Fibroblast of skin of scalp (primary cell): Measurements from ENCODE around the gene PPM1D. TPM values are rescaled to one million over a fixed set of nuclear protein-coding genes. Genes with fewer than 3 reads are reported as not detected.
"Not testable (repeated sequence)": the region's sequence is repeated elsewhere in the genome, so short reads cannot be mapped to it uniquely, and the experiment has no call there.

Source experiments
- DNase-seq: peaks from one replicate; pipeline ENCODE4 v3.0.0-alpha.2; 2013
- polyA plus RNA-seq, 2 experiments: library from polyadenylated mRNA; unstranded; fragments of 120-200 nt; gene quantifications; one replicate each; pipeline ENCODE4 v1.2.1, GENCODE V29; 2013; ENCODE audit not compliant: insufficient read length in 2 of 2

The PPM1D gene
- polyA plus RNA-seq (2013, experiment 1 of 2; ENCODE audit: insufficient read length): 7.1 TPM
- 8.3 TPM for polyA plus RNA-seq (2013, experiment 2 of 2; ENCODE audit: insufficient read length)

DNA sequence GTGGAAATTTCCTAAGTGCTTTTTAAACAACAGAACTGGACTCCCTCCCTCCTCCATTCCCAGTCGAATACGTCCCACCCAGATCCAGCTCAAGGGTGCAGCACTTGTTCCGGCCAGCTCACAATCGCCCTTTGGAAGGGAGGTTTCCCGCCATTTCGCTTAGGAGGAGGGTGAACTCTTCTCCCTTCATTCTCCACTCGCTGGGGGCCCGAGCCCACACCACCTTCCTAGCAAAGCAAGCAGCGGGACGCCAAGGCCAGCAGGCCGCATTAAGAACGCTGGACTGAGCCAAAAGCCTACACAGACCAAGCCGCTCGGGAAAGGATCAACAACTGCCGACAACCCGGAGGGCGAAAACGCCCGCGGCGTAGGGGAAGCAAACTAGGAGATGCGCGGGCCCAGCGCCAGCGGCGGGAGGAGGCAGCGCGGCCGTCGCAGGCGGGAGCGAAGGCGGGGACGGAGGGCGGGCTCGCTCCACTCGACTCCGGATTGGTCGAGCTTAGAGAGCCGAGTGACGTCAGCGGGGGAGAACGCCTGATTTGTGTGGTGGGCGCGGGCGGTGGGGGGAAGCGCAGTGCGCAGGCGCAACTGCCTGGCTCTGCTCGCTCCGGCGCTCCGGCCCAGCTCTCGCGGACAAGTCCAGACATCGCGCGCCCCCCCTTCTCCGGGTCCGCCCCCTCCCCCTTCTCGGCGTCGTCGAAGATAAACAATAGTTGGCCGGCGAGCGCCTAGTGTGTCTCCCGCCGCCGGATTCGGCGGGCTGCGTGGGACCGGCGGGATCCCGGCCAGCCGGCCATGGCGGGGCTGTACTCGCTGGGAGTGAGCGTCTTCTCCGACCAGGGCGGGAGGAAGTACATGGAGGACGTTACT lies at the start of gene PPM1D:
Gene PPM1D (plus strand): TSS at position 574 of the 870 bp plus-strand sequence. CDS start 222 bp downstream, at position 796.
- peak; percentile 99 for DNase-seq

DNA sequence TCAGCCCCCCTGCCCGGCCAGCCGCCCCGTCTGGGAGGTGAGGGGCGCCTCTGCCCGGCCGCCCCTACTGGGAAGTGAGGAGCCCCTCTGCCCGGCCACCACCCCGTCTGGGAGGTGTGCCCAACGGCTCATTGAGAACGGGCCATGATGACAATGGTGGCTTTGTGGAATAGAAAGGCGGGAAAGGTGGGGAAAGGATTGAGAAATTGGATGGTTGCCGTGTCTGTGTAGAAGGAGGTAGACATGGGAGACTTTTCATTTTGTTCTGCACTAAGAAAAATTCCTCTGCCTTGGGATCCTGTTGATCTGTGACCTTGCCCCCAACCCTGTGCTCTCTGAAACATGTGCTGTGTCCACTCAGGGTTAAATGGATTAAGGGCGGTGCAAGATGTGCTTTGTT lies 47.7 kb upstream of the PPM1D start:
- not testable (repeated sequence) for DNase-seq

DNA sequence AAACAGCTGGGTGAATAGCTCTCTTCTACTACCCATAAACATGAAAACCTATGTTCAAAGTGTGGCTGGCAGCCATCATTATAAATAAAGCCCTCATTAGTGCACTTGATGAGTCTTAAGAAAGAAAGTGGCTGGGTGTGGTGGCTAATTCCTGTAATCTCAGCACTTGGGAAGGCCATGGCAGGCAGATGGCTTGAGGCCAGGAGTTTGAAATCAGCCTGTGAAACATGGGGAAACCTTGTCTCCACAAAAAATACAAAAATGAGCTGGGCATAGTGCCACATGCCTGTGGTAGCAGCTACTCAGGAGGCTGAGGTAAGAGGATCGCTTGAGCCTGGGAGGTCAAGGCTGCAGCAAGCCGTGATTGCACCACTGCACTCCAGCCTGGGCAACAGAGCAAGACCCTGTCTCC lies 45.6 kb upstream of the PPM1D start:
- peak; percentile 90 for DNase-seq

DNA sequence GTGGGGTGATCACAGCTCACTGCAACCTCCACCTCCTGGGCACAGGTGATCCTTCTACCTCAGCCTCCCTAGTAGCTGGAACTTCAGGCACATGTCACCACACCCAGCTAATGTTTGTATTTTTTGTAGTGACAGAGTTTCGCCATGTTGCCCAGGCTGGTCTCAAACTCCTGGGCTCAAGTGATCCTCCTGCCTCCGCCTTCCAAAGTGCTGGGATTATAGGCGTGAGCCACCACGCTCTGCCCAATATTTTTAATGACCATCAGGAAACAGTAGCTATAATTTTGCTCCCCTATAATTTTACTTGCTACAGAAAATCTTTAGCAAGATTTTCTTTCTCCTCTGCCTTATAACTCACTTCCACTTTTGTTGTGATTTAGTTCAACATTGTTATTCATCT lies 44.2 kb upstream of the PPM1D start:
- no peak for DNase-seq

DNA sequence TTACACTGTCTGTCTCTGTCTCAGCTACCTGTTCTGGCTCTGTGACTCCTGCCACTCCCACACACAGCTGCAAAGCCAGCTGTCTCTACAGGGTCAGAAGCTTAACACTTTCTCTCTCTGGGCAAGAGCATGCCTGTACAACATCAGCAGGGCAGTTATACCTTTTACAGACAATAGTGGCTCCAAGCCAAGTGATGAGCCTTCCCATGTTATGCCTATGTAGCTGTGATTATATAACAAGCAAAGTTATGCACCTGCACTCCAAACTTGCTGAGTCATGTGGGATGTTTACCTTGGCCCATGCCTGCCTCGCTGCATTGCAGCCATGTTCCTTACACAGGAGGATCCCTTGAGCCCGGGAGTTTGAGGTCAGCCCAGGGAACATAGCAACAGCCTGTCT lies 42.2 kb upstream of the PPM1D start:
- DNase-seq: no peak

DNA sequence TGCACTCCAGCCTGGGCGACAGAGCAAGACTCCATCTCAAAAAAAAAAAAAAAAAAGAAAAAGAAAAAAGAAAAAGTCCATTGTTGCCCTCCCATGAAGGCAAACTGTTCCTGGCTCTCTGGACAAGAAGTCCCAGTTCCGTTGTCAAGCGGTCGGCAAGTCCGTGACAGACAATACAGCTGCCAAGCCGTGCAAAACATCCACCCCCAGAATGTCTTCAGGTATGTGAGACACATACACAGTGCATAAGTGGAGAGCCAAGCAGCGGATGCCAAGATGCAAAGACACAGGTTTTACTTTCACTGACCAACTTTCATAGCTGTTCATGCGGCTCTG lies 40.4 kb upstream of the PPM1D start:
- no peak for DNase-seq

DNA sequence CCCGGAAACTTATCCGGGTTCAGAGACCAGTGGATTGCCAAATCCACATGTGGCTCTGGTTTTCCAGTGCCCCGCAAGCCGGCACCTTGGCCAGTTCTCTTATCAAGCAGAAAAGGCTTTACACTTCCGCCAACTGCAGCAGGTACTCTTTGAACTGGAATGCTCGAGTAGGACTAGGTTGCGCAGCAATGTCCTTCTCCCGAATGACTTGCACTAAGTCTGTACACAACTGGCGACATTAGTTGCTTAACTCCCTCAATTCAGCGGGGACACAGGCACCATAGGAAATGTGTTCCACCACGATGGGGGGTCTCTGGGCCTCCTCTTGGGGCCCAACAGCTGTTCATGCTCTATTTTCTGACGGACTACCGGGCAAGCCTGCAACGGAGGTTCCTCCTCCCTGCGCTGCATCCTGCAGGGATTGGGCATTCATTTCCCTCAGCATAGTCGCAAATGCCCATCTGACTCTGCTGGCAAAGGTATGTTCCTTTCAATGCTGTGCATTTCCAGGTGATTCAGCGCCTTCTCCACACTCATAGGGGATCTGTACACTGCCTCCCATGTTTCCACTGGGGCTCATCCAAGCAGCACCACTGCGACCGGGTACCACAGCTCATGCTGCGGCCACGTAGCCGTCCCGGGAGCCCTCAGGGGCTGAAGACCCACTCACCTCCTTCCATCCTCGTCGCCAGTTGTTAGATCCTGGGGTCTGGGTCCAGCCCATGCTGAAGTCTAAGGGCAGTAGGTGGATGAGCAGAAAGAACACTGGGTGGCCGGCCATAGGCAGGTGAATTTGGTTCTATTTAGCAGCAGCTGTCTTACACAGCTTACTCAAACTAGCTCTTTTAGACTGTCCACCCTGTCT lies 39.8 kb upstream of the PPM1D start:
- DNase-seq: no peak

DNA sequence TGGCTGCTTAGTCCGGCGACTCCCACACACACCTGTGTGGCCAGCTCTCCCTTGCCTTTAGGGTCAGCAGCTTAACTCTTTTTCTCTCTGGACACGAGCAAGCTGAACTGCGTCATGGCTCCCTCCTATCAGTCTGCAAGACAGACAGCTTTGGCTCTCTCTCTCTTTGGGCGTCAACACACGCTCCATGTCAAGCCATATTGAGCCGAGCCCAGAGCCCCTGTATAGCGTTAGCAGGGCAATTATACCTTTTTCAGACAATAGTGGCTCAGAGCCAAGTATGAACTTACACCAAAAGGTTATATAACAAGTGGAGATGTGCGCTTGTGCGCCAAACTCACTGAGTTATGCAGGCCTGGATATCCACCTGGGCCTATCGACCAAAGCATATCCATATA lies 39.1 kb upstream of the PPM1D start:
- no peak for DNase-seq

DNA sequence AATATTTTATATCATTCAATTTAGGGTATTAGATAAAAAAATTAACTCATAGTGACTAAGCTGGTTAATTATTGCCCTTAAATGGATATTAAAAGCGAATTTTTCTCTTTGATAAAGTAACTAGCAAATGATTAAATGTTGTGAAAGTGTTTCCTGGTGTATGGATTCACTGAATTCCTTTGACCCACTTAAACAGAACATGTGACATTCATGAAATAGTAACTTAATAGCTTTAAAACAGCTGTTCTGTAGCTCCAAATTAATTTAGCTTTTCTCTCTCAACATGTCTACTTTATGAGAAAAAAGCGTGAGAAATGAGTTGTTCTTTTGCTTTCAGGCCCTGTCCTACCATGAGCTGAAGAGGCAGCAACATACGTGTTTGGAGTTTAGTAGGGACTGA lies 37.6 kb upstream of the PPM1D start:
- DNase-seq: no peak

DNA sequence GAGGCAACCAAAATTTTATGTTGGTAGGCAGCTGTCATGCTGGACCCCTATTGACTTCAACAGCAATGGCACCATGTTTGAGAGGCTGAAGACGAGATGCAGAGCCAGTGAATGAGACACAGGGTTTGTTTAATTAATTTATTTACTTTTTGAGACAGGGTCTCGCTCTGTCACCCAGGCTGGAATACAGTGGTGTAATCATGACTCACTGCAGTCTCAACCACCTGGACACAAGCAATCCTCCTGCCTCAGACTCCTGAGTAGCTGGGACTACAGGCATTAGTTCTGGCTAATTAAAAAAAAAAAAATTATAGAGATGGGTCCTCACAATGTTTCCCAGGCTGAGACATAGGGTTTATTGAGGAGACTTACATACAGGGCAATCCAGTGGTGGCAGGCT lies 36.2 kb upstream of the PPM1D start:
- no peak for DNase-seq

DNA sequence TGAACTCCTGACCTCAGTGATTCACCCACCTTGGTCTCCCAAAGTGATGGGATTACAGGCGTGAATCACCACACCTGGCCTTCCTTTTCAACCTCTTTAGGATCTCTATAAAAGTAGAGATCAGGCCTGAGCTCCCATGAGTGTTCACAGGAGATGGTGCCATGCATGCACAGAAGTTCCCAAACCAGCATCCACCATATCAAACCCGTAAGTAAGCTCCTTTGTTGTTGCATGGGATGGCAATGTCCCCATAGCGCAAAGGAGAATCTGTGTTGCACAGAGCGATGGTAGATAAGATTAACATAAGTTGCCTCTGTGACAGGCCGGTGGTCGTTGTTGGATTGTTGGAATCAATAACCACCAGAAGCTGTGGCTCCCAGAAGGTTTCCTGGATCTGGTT lies 34.8 kb upstream of the PPM1D start:
- no peak for DNase-seq

DNA sequence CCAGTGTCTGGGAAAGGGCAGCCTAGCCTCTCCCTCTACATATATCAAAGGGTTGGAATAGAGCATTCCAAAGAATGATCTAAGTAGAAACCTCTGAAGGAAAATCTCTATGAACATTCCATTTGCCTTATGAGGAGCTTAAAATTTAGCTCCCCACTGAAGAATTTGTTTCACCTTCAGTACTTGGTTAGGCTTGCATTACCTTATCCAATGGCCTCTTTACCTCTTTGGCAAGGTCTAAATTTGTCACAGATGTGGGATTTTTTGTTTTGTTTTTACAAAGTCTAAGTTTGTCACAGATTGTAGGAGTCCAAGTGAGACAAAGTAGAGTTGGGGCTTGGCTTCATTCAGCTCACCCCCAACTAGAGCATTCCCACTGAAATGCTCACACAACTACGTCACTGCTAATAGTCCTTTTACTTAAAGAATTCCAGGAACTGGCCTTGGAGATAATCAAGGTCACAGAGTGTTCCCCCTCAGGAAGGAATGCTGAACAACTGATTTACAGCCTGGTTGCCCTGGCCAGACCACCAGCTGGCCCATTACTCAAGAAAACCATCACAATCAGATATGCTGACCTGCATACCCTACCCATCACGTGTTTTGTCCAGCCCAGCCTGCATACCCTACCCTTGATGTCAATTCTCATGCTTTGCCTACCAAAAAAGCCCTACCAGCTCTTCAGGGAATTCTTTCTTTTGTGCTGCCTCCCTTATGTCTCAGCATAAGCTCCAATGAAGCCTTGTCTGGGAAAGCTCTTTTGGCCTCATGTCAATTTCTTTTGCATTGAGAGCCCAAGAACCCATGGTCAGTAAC lies 26.5 kb upstream of the PPM1D start:
- peak; percentile 77 for DNase-seq

DNA sequence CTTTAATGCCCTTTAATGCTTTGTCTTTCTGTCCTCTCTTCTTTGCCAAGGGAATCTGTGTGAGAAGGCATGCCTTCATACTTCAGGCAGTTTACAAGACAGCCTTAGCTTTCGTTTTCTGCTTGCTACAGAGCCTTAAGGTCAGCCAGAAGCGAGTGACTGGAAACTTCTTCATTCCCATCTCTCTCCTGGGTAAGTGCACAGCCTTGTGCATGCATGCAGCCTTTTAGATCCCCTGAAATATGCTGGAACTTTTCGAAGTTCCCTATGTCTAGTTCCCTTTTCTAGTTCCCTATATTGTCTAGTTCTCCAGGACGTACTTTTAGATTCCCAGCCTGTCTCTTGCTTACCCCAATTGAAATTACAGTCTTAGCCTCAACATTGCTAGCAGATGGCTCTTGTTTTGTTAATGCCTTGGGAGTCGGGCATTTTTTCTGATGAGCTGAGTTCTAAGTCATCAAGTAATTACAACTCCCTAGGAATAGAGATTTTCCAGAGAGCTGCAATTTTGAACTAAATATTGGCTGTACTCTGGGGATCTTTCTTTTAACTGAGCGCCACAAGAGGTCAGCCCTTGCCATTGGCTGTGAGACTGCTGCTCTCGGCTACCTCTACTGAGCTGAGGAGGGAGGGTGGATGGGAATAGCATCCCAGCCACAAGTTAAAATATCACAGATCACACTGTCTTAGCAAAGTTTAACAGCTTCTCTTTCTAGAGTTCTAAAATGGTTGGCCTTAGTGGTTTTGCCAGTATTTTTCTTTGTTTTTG lies 22.7 kb upstream of the PPM1D start:
- DNase-seq: peak; percentile 48

DNA sequence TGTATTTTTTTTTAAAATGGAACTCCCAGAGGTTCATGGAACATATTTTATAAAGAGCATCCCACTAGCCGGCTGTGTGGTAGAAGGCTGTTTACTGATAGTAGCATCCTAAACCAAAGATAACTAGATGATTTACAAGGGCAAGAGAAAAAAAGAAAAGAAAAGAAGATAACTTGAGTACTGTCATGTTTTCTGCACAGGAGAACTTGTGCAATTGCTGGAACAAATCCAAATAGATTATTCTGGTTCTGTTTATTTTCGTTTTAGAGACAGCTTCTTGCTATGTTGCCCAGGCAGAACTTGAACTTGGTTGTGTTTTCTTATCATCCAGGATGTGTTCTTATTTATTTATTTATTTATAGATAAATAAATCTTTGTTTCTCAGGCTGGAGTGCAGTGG lies 20.9 kb upstream of the PPM1D start:
- peak; percentile 5 for DNase-seq

DNA sequence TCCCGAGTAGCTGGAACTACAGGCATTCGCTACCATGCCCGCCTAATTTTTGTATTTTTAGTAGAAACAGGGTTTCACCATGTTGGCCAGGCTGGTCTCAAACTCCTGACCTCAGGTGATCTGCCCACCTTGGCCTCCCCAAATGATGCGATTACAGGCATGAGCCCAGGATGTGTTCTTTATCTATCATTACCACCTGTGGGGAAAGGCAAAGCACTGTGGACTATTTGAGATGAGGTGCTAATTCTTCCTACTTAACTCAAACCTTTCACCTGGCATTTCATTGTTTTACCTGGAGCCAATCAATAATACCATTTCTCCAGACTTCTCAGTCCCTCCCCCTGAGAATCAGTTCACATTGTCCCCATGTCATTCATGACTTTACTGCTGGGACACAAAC lies 20.4 kb upstream of the PPM1D start:
- DNase-seq: no peak

DNA sequence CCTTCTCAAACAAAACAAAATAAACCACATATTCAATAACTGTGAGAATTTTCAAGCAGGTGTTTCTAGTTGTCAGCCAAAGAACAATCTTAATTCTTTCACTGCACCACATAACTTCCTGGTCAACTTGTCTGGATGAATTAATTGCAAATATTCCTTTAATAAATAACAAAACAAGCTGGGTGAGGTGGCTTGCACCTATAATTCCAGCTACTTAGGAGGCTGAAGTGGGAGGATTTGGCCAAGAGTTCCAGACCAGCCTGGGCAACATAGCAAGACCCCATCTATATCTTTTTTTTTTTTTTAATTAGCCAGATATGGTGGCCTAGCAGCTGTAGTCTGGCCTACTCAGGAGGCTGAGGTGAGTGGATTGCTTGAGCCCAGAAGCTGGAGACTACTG lies 17.0 kb upstream of the PPM1D start:
- DNase-seq: no peak

DNA sequence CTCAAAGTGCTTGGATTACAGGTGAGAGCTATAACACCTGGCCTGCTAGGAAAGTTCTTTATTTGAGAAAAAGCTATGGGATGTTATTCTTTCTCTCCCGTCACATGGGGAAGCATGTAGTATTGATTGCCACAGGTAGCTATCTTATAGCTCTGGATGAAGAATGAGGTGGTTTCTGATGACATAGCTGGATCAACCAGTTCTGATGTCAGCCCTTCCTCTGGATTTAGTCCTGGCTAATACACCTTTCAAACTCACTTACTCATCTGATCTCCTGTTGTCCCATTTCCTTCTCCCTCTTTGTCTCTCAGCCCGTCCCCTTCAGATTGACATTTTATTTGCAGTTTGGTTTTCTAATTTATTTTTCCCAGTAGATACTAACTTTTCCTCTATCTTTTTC lies 14.1 kb upstream of the PPM1D start:
- DNase-seq: no peak

DNA sequence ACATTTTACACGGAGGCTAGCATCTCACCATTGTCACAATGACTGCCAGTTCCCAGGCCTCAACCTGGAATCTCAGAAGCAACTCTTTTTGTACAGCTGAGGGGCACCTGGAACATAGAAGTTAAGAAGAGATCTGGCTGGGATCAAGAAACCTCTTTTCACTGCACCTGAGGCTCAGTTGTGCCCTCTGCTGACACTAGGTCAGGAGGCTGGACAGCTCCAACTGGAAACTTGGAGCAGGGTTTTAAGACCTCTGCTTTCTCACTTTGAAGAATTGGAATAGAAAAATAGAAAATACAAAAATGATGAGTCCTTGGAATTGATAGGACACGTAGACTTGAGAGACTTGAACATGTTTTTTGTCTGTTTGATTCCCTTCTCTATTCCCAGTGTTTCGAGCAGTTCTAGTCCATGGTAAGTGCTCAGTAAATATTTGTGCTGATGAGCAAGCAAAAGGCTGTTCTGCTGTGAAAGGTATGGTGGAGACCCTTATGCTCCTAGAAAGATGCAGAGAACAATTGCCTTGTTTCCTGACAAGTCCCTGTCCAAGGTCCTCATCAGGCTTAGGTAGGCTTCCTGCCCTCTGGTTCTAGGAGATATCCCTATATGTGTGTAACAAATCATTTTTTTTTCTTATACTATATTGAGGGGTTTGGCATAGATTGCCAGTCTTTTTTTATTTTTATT lies 13.6 kb upstream of the PPM1D start:
- no peak for DNase-seq

DNA sequence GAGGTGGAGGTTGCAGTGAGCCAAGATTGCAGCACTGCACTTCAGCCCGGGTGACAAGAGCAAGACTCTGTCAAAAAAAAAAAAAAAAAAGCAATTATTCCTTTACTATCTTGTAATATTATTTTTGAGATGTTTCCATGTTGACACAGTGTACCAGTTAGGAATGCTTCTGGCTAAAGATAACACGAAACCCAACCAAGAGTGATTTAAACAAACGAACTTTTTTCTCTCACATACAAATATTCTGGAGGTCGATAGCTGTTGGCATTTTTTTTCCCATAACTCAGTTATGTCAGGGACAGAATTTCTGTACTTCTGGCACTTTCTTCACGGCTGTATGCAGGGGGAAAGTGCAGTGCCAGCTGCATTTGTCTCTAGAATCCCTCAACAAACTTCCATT lies 9.9 kb upstream of the PPM1D start:
- no peak for DNase-seq

DNA sequence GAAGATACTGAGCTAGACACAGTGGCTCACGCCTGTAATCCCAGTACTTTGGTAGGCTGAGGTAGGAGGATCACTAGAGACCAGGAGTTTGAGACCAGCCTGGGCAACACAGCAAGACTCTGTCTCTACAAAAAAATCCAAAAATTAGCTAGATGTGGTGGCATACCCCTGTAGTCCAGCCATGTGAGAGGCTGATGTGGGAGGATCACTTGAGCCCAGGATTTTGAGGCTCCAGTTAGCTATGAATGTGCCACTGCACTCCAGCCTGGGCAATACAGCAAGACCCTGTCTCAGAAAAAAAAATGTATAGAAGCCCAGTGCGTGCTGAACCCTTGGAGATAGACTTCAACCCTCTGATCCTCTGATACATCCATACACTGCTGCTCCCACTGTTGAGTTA lies 7.2 kb upstream of the PPM1D start:
- no peak for DNase-seq

DNA sequence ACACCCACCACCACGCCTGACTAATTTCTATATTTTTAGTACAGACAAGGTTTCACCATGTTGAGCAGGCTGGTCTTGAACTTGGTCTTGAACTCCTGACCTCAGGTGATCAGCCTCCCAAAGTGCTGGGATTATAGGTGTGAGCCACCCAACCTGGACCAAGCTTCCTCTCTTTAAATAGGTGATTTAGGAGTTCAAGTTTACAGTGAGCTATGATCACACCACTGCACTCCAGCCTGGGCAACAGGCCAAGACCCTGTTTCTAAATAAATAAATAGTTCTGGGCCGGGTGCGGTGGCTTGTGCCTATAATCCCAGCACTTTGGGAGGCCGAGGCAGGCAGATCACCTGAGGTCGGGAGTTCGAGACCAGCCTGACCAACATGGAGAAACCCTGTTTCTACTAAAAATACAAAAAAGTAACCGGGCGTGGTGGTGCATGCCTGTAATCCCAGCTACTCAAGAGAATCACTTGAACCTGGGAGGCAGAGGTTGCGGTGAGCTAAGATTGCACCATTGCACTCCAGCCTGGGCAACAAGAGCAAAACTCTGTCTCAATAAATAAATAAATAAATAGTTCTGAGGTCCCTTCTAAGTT lies 6.5 kb upstream of the PPM1D start:
- not testable (repeated sequence) for DNase-seq
